Measurements from ENCODE around the gene KNSTRN. TPM values are rescaled to one million over a fixed set of nuclear protein-coding genes. Genes with fewer than 3 reads are reported as not detected.

KNSTRN gene
- total and polyA plus RNA-seq, 2 of the 8 experiments (the other 6 are each of a cell fraction or from before 2014, with no cell fraction given), result 25.1 to 79.4 TPM

DNA sequence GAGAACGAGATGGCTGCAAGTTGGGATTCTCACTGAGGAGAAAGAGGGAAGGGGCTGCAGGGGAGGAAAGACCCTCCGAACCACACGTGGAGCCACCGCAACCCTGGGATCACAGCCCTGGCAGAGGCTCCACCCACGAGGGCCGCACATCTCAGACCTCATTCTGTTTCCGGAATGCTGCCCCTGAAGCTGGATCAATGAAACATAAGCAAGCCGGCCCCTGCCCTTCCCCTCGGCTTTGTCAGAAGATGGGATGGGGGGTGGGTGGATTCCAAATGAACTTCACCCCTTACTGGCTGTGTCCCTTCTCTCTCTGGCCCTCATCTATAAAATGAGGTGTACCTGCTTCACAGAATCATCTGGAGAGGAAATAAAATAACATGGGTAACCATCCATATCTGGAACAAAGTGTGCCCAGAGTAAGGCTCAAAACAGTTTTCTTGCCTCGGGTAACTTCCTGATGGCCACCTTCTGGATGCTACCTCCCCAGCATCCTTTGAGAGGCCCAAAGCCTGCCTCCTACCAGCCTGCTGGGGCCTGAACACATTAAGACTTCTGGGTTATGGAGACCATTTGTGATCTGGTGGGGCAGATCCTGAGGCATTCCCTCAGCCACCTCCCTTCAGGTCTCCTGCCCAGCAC, 37.2 kb upstream of the KNSTRN start:
- no peaks in the 10 kb centered on the region for H3K23me2 ChIP-seq (ENCODE audit: low read depth, low read length)
- no peak overlapping the region for H2AK5ac ChIP-seq (ENCODE audit: low read depth, low read length)
- H3K79me2 ChIP-seq (ENCODE audit: control insufficient read depth in 1 of 2, insufficient read depth in 2 of 2, low read length in 2 of 2), result no peaks in the 10 kb centered on the region
- no peak overlapping the region for H4K91ac ChIP-seq (replicated peaks; ENCODE audit: insufficient read length, low read length)
- CTCF ChIA-PET (ENCODE audit: partially characterized antibody), result interaction anchor here (1.1 to 27.4 kb wide), 15 partner anchors 5 to 84 kb away, joined by 4 to 584 read pairs (median 59); partner anchors contain the start of genes ANKRD63, CCDC9B, DISP2 and INAFM2
- H4K5ac ChIP-seq (ENCODE audit: insufficient read length, low read depth, low read length), result no peak overlapping the region
- no peak overlapping the region for H2BK5ac ChIP-seq (ENCODE audit: low read depth, low read length)
- no peak overlapping the region for H3K27ac ChIP-seq (ENCODE audit: low read depth, low read length)
- H3K36me3 ChIP-seq (ENCODE audit: control insufficient read depth in 2 of 4, insufficient read depth in 4 of 4, low read length in 3 of 4), result no peaks in the 10 kb centered on the region
- 0 out of 2 replicates have a peak overlapping the region, but pooled peaks have one; percentile 39 for H2BK12ac ChIP-seq (ENCODE audit: low read depth, low read length)
- H3K79me1 ChIP-seq (ENCODE audit: low read depth, low read length), result no peaks in the 10 kb centered on the region
- no peaks in the 10 kb centered on the region for H4K20me1 ChIP-seq (replicated peaks in 1 of 2; ENCODE audit: control insufficient read depth in 1 of 2, insufficient read depth in 2 of 2, low read length in 2 of 2)
- no peak overlapping the region for H3K4me3 ChIP-seq (ENCODE audit: extremely low read depth in 1 of 4, insufficient read depth in 2 of 4, low read depth in 3 of 4, low read length in 4 of 4)
- peak overlapping the region; percentile 36; the same call in 1 of the 2 replicates for H4K8ac ChIP-seq (ENCODE audit: extremely low read depth, insufficient read depth, low read length)
- no peak overlapping the region for H3K4me2 ChIP-seq (ENCODE audit: insufficient read depth in 1 of 2, low read depth in 2 of 2, low read length in 2 of 2)
- WGBS, 2 experiments (ENCODE audit: extremely low coverage in 1 of 2, insufficient coverage in 1 of 2, insufficient read length in 1 of 2, insufficient replicate concordance in 2 of 2, low coverage in 1 of 2, low lambda C conversion rate in 2 of 2, missing lambda C conversion rate in 1 of 2), result 84% methylated on average over 8 of the region's 10 CpGs; no CpG with 5 or more reads in 1 of the 2 experiments
- H2BK120ac ChIP-seq (replicated peaks; ENCODE audit: low read depth, low read length), result no peak overlapping the region
- peaks cover 0 to 14% (median 6%) of the 10 kb centered on the region in 4 experiments; a peak in 5 of 7 replicates for H3K4me1 ChIP-seq (replicated peaks in 1 of 4; ENCODE audit: control insufficient read depth in 3 of 4, insufficient read depth in 4 of 4, low read length in 3 of 4)
- no peak overlapping the region for H3K56ac ChIP-seq (replicated peaks; ENCODE audit: insufficient read length, low read depth, low read length)
- H3K27me3 ChIP-seq (replicated peaks in 1 of 4; ENCODE audit: control insufficient read depth in 3 of 4, extremely low read depth in 1 of 4, insufficient read depth in 3 of 4, low read length in 3 of 4), result no peaks in the 10 kb centered on the region
- H2BK15ac ChIP-seq (ENCODE audit: low read length), result no peak overlapping the region
- H3K4ac ChIP-seq (replicated peaks; ENCODE audit: insufficient read length, low read depth, low read length), result no peak overlapping the region
- no peak overlapping the region for H3K18ac ChIP-seq (ENCODE audit: extremely low read depth, low read length)
- no peak for DNase-seq (ENCODE audit: low read depth in 1 of 2, low spot score in 2 of 2)
- POLR2A ChIA-PET (ENCODE audit: partially characterized antibody), result interaction anchor here (0.6 to 1.7 kb wide), 4 partner anchors 9 to 167 kb away, joined by 3 to 6 read pairs (median 4); no protein-coding TSS in a partner anchor
- H3K23ac ChIP-seq (ENCODE audit: insufficient read length), result no peak overlapping the region
- no peak overlapping the region for H2BK20ac ChIP-seq (ENCODE audit: low read length)
- no peak for FAIRE-seq
- H2AFZ ChIP-seq (ENCODE audit: low read length), result no peak overlapping the region
- no peaks in the 10 kb centered on the region for H3K9me3 ChIP-seq (ENCODE audit: insufficient read depth in 2 of 2, low read depth in 1 of 2, low read length in 1 of 2)
- H3K9ac ChIP-seq (replicated peaks in 1 of 4; ENCODE audit: extremely low read depth in 1 of 4, low read depth in 3 of 4, low read length in 3 of 4), result no peak overlapping the region
- no peak overlapping the region for H3K14ac ChIP-seq (ENCODE audit: insufficient read length)
- TF ChIP-seq RFX5 (IDR thresholded peaks at IDR 0.05; ENCODE audit: borderline replicate concordance, low read depth, low read length), result no peak
- no peak for TF ChIP-seq YY1 (IDR thresholded peaks at IDR 0.05; ENCODE audit: low read depth, low read length)
- TF ChIP-seq, protein P1, sequence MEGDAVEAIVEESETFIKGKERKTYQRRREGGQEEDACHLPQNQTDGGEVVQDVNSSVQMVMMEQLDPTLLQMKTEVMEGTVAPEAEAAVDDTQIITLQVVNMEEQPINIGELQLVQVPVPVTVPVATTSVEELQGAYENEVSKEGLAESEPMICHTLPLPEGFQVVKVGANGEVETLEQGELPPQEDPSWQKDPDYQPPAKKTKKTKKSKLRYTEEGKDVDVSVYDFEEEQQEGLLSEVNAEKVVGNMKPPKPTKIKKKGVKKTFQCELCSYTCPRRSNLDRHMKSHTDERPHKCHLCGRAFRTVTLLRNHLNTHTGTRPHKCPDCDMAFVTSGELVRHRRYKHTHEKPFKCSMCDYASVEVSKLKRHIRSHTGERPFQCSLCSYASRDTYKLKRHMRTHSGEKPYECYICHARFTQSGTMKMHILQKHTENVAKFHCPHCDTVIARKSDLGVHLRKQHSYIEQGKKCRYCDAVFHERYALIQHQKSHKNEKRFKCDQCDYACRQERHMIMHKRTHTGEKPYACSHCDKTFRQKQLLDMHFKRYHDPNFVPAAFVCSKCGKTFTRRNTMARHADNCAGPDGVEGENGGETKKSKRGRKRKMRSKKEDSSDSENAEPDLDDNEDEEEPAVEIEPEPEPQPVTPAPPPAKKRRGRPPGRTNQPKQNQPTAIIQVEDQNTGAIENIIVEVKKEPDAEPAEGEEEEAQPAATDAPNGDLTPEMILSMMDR (IDR thresholded peaks at IDR 0.05; ENCODE audit: control extremely low read depth in 1 of 3, insufficient read depth in 1 of 3, low read depth in 1 of 3, low read length in 3 of 3), result no peak
- TF ChIP-seq, protein P2, sequence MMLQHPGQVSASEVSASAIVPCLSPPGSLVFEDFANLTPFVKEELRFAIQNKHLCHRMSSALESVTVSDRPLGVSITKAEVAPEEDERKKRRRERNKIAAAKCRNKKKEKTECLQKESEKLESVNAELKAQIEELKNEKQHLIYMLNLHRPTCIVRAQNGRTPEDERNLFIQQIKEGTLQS (IDR thresholded peaks at IDR 0.05; ENCODE audit: insufficient read depth, low read depth, low read length), result no peak
- TF ChIP-seq, protein P3, sequence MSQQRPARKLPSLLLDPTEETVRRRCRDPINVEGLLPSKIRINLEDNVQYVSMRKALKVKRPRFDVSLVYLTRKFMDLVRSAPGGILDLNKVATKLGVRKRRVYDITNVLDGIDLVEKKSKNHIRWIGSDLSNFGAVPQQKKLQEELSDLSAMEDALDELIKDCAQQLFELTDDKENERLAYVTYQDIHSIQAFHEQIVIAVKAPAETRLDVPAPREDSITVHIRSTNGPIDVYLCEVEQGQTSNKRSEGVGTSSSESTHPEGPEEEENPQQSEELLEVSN (IDR thresholded peaks at IDR 0.05), result no peak
- TF ChIP-seq RXRA (IDR thresholded peaks at IDR 0.05; ENCODE audit: insufficient read depth, low read depth, low read length), result no peak
- no peak for TF ChIP-seq SUZ12 (IDR thresholded peaks at IDR 0.05; ENCODE audit: low read length)
- no peak for TF ChIP-seq CREB1 (IDR thresholded peaks at IDR 0.05)
- TF ChIP-seq TCF12 (IDR thresholded peaks at IDR 0.05; ENCODE audit: low read depth, low read length), result no peak

Data from H1 (cell line).